Right atrium auricular region (tissue), 2 donors: Measurements from ENCODE around the gene TSPAN7. TPM values are rescaled to one million over a fixed set of nuclear protein-coding genes. Genes with fewer than 3 reads are reported as not detected.

Source experiments
- DNase-seq: peaks from one replicate; pipeline ENCODE4 v3.0.0-alpha.2; 2019; ENCODE audit warnings: low spot score
- H3K27ac ChIP-seq, 2 donors: fragments of 200-600 bp; sonication (generic); 1 replicate in 1 of 2; 2 replicates in 1 of 2; pipeline ENCODE4 v1.5.1; 2016 to 2019
- H3K27me3 ChIP-seq, 2 donors: fragments of 200-600 bp; sonication (generic); one replicate each; pipeline versions ENCODE4 v1.5.1 to v1.6.0; 2017 to 2019
- H3K36me3 ChIP-seq: fragments of 200-600 bp; sonication (generic); one replicate; pipeline ENCODE4 v1.5.1; 2016
- H3K4me1 ChIP-seq, 2 donors: fragments of 200-600 bp; sonication (generic); one replicate each; pipeline versions ENCODE4 v1.5.1 to v1.6.0; 2017 to 2019
- H3K4me3 ChIP-seq, 2 donors: fragments of 200-600 bp; sonication (generic); 1 replicate in 1 of 2; 2 replicates in 1 of 2; pipeline ENCODE4 v1.5.1; 2017 to 2019; ENCODE audit warnings: mild to moderate bottlenecking in 1 of 2, moderate library complexity in 1 of 2
- H3K9me3 ChIP-seq, 2 donors: fragments of 200-600 bp; sonication (generic); one replicate each; pipeline ENCODE4 v1.5.1; 2019
- CTCF ChIP-seq, 2 donors: fragments of 200-600 bp; sonication (generic); IDR thresholded peaks; one replicate each; pipeline ENCODE4 v1.5.1; 2019; ENCODE audit warnings: antibody characterized with exemption in 2 of 2
- total RNA-seq, 2 donors: library from RNA; depleted of rRNA; stranded (reverse); fragments of >200 nt; gene quantifications; one replicate each; pipeline ENCODE4 v1.1.0, GENCODE V29; 2016

The TSPAN7 gene
- total RNA-seq, 2 donors from 2014 or later: 100 to 134 TPM

- H3K4me3 ChIP-seq: no peak overlapping the region
- no peak for DNase-seq
- TF ChIP-seq CTCF (IDR thresholded peaks at IDR 0.05): no peak
- H3K27ac ChIP-seq: no peak overlapping the region
- no peaks in the 10 kb centered on the region for H3K27me3 ChIP-seq
- H3K9me3 ChIP-seq: no peaks in the 10 kb centered on the region
- no peaks in the 10 kb centered on the region for H3K4me1 ChIP-seq
- H3K36me3 ChIP-seq: no peaks in the 10 kb centered on the region
Measured at GRCh38 chrX:38610849-38611248, 49.5 kb downstream of the TSPAN7 start.

DNA sequence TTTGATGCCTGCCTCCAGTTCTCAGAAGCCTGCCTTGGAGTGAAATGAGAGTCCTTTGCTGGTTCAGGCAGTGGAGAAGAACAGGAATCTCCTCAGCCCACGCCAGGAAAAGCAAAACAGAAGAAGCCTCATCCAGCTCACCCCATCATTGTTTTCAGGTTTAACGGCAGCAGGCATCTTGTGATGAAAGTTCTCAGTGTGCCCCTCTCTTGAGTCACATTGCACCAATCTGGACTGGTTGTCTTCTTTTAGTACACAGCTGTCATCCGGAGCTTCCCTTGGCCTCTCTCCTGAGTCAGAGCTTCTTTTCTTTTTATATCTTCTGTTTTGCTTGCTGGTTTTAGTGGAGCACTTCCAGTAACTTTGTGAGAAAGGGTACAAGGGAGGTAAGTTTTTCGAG lies 50.9 kb downstream of the TSPAN7 start:
- Histone ChIP-seq H3K27ac (peak overlapping the region; percentile 10 to 59), H3K36me3 (no peaks in the 10 kb centered on the region), H3K4me3 (no peak overlapping the region), H3K4me1 (no peaks in the 10 kb centered on the region), H3K9me3 (no peaks in the 10 kb centered on the region), H3K27me3 (no peaks in the 10 kb centered on the region)
- no peak for TF ChIP-seq CTCF (IDR thresholded peaks at IDR 0.05)
- no peak for DNase-seq

DNA sequence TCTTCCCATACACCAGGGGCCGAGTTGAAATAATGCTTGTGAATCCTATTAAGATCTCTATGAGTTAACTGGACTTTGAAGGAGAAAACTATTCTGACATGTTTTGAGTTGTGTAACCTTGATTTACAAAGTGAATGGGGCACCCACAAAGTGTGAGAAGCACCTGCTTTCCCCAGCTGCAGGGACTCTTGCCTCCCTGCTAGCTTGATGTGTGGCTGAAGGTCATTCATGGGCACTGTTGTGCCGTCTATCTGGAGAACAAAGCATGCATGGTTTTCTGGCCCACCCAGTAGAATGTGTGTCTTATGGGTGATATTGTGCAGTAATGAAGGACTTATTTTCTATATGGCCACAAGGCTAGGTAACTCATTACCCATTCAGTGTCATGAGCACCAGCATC lies 53.1 kb downstream of the TSPAN7 start:
- Histone ChIP-seq H3K9me3 (no peaks in the 10 kb centered on the region), H3K4me3 (no peak overlapping the region), H3K27ac (peak overlapping the region in 1 of 2 donors; percentile 28), H3K4me1 (no peaks in the 10 kb centered on the region), H3K27me3 (peaks cover 0 to 3% of the 10 kb centered on the region in 2 donors), H3K36me3 (no peaks in the 10 kb centered on the region)
- TF ChIP-seq CTCF (IDR thresholded peaks at IDR 0.05): no peak
- no peak for DNase-seq

DNA sequence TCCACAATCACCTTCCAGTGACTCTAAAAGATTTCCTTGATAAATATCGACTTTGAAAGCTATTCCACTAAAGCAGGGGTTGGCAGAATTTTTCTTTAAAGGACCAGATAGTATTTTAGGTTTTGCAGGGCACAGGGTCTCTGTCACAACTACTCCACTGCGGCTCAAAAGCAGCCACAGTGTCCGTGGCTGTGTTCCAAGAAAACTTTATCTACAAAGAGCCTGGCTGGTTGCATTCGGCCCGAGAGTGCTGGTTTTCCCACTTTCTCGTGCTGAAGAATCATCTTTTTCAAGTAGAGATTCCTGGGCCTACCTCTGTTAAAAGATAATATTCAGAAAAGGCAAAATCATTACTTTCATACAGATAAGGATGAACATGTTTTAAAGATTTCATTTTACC lies 55.6 kb downstream of the TSPAN7 start:
- H3K27ac ChIP-seq: peak overlapping the region in 1 of 2 donors; percentile 32
- no peak for DNase-seq
- H3K4me3 ChIP-seq: no peak overlapping the region
- peaks cover 0 to 3% of the 10 kb centered on the region in 2 donors for H3K27me3 ChIP-seq
- no peaks in the 10 kb centered on the region for H3K36me3 ChIP-seq
- no peaks in the 10 kb centered on the region for H3K4me1 ChIP-seq
- no peaks in the 10 kb centered on the region for H3K9me3 ChIP-seq
- no peak for TF ChIP-seq CTCF (IDR thresholded peaks at IDR 0.05)

GRCh38 chrX:38618180-38618579 lies 56.8 kb downstream of the TSPAN7 start:
- Histone ChIP-seq H3K4me1 (no peaks in the 10 kb centered on the region), H3K36me3 (no peaks in the 10 kb centered on the region), H3K27me3 (peaks cover 0 to 3% of the 10 kb centered on the region in 2 donors), H3K9me3 (no peaks in the 10 kb centered on the region), H3K4me3 (no peak overlapping the region), H3K27ac (no peak overlapping the region)
- no peak for DNase-seq
- TF ChIP-seq CTCF (IDR thresholded peaks at IDR 0.05): no peak

DNA sequence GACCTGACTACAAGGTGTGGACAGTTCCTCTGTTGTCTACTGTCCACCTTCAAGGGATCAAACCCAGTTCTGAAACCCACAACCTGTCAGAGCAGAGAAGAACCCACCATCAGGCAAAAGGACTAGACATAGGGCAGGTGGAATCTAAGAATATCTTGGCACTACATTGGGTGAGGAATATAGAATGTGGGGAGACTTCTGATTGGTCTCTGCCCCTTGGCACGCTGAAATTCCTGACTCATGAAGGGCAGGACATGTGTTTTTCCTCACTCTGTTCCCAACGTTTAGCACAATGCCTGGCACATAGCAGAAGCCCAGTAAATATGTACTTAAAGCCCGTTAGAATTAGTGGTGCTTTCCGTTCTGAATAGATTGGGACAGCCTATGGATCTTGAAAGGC lies 59.3 kb downstream of the TSPAN7 start:
- Histone ChIP-seq H3K9me3 (no peaks in the 10 kb centered on the region), H3K27me3 (peaks cover 0 to 3% of the 10 kb centered on the region in 2 donors), H3K4me1 (no peaks in the 10 kb centered on the region), H3K4me3 (no peak overlapping the region), H3K36me3 (no peaks in the 10 kb centered on the region), H3K27ac (no peak overlapping the region)
- DNase-seq: no peak
- TF ChIP-seq CTCF (IDR thresholded peaks at IDR 0.05): no peak
